GM21367 (cell line): ENCODE results near the gene ADISSP.
A peak's percentile ranks its signal among the peaks of the same experiment; 100 is the strongest.

Source experiments
- ATAC-seq: cut with Tn5 transposase; IDR thresholded peaks from one replicate; pipeline ENCODE4 v1.9.1; 2021; ENCODE audit not compliant: unreplicated experiment

Gene ADISSP

GRCh38 chr20:3782597-3782996 lies 15.0 kb upstream of the ADISSP start:
- ATAC-seq = no peak

DNA sequence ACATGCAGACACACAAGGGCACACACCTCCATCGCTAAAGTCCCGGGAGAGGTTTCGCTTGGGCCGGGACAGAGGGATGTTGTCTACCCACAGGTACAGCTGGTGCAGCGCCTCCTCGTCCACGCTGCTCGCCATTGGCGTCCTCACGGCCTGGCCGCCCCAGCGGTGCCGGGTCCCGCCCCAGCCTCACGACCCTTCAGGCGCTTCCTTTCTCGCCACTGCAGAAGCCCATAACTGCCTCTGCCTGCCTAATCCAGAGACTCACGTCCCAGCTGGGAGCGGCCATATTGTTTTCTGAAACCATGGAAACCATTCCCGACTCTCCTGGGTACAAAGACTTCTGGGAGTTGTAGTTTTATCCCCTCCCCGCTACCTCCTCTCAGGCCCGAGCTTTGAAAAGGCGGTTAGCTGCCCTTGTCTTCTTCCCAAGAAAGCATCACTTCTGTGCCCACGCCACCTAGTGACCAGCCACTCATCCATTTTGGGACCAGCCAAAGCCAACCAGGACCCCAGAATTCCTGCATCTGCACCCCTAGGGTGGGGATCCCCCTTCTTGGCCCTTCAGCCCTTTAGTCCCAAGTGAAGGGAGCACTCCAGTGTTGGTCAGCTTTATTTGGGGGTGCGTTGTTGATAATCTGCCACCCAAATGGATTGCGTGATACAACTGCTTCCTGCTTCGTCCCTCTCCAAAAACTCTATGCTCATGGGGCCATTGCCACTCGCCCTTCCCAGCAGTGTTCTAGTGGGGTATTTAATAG lies 13.8 kb upstream of the ADISSP start, which contains the start of gene SPEF1:
Gene SPEF1 (minus strand): TSS at position 296 of the 758 bp plus-strand sequence. CDS start 161 bp downstream, at position 135.
- no peak for ATAC-seq

- ATAC-seq = no peak
These were observed 11.4 kb upstream of the ADISSP start for GRCh38 chr20:3778976-3779375.

GRCh38 chr20:3777716-3778629 lies 10.4 kb upstream of the ADISSP start:
- no peak for ATAC-seq

DNA sequence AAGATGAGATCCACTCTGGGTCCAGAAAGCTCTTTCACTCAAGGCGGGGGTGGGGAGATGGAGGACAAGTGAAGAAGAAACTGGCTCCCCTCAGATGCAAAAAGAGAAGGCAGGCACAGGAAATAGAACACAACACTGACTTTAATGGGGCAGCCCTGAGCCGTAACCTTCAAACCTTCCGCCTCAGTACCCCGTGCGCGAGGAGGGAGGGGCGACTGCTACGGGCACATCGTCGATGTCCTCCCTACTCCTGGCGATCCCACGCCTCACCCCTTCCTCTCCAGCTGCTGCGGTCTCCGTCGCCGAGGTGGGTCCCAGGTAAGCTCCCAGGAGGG lies 9.8 kb upstream of the ADISSP start:
- no peak for ATAC-seq

DNA sequence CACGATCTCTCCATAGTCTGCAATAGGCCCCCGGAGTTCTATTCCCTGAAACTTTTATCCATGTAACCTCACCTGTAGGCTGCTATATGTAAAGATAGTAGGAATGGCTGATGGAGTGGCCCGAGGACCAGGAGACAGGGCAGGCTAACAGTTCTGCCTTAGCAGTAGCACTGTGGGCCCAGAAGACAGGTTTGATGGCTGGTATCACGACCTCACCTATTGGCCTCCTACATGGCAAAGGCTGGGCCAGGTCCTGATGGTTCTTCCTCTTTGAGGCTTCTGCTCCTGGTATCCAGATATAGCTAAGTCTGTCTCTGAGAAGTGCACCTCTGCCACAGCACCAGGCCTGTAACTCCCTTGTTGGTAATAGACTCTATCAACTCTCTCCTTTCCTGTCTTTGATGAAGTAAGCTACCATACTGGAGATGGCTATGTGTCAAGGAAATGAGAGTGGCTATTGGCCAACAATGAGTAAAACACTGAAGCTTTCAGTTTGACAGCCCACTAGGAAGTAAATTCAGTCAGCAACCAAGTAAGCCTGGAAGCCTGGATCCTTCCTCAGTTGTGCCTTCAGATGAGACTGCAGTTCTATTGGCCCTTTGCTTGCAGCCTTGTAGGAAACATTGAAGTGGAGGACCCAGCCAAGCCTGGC lies 8.0 kb upstream of the ADISSP start:
- ATAC-seq = no peak

DNA sequence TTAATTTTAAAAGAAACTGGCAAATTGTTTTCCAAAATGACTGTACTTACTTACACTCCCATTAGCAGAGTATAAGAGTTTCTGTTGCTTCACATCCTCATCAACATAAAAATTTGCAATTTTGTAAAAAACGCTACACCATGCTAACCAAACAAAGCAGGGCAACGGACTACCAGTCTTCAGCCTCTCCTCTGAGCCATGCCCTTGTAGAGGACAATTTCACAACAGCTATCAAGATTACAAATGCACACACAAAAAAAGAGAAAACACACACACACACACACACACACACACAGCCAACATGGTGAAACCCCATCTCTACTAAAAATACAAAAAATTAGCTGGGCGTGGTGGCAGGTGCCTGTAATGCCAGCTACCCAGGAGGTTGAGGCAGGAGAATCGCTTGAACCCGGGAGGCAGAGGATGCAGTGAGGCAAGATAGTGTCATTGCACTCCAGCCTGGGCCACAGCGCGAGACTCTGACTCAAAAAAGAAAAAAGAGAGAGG lies 4.1 kb upstream of the ADISSP start:
- ATAC-seq = no peak

DNA sequence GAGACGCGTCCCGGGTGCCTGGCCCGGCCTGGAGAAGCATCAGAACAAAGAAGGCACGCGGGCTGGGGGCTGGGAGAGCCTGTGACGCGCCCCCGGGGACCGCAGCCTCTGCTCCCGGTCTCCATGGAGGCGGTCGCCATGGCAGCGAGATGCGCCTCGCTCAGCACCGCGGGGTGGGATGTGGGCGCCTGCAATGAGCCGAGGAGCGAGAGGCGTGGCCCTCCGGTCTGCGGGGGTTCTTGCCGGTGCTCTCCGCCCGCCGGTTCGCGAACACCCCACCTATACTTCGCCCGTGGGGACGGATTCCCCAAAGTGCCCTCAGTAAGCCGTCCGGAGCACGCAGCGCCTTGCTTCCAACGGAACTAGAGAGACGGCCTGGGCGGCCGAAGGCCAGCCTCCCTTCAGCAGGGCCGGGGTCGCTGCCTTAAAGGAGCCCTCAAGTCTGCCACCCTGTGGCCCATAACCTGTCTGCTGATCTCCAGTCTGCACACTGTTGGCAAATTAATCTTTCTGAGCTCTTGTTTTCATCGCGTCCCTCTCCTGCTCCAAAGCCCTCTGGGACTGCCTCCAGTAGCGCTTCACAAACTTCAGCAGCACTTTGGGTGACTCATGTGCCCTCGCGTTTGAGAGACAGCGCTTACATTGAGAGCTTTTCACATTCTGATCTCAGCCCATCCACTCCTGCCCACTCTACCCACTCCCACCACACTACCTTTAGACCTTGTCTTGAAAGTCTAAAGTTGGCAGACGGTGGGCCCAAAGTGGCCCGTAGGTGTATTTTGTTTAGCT lies 983 bp upstream of the ADISSP start:
- ATAC-seq = peak; percentile 31

DNA sequence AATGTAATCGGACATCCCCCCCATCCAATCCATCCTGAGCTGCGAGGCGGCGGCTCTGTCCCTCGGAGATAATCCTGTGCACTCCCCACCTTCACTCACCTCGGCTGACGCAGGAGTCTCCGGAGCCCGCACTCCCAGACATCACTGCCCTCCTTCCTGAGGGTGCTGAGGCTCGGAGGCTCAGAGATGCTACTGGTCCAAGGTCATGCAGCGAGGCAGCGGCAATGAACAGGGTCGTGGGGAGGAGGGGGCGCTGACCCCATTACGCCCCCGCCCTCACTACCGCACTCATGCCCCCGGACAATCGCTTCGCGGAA lies 485 bp downstream of the ADISSP start:
- ATAC-seq = no peak

GRCh38 chr20:3766422-3767109 lies 987 bp downstream of the ADISSP start:
- ATAC-seq = no peak

DNA sequence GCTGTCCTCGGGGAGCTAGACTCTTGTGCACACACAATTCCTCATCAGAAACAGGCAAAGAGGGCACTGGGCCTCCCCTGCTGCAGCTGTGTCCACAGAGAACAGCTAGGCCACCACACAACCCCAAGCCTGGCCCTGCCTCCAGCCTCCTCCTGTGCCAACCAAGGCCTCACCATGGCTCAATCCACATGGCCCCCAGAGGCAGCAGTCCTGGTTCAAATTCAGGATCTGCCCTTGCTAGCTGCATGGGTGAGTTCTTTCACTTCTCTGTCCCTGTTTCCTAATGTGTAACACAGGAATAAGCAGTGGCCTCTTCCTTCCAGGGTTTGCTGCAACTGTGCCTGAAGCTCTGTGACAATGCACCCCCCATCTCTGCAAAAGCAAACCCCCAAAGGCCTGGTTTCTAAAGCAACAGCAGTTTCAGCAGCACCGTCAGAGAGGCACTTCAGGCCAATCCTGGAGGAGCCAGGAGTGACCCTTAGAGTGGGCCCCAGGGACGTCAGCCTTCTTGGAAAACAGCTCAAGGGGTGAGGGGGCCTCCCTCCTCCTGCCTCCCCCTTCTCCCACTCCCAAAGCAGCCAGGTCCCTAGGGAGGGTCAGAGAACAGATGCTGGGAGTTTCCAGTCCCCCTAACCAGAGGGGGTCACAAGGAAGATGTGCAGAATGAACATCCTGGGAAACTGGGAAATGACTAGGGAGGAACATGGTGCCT lies 2.2 kb downstream of the ADISSP start:
- no peak for ATAC-seq

DNA sequence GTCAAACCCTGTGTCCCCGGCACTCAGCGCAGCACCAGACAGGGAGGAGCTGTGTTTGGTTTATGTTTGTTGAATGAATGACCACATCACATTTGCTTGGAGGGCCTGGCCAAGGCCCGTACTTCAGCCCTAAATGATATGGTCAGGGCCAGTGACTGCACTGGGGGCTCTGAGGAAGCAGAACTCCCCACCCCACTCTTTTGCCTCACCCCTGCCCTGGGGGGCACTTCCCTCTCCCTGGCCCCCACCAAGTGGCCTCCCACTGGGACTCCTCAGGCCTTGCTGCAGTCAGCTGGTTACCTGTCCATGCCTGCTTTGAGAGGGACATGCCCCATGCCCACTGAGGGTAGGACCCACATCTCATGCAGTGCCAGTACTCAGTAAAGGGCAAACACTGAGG lies 2.9 kb downstream of the ADISSP start:
- no peak for ATAC-seq

DNA sequence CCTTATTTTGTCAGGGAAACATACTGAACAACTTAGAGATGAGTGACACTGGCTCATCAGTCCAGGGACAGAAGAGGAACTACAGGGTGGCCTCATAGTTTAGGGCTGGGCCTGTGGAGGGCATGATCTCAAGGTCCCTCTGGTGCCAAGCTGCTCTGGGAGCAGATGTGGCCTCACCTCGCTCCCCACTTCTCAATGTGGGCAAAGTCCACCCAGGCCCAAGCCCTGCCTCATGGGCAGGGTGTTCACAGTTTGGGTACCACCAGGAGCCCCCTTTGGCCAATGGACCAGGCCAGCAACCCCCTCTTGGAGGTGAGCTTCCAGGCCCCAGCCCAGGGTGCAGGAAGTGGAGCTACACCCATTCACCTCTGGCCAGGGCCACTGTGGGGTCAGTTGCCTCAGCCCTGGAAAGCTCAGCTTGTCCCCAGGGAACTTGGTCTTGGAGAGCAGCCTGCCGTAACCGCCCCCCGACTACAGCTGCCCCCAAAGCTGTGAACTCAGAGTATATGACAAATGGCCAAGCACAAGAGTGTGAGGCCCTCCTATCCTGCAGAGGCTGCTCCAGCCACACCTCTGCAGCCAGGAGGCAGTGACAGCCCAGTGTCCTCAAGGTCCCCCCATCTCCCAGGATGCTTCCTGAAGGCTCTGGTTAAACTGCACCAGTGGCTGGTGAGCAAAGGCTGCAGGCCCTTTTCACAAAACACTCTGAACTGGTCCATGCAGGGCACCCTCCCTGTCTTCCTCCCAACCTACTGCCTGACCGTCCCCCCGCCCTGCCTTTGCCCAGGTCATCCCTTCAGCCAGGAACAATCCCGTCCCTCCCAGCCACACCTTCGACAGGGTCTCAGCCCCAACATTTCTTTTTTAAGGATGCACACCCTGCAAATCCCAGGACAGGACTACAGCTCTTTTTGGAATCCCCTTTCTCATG lies 3.6 kb downstream of the ADISSP start:
- no peak for ATAC-seq

DNA sequence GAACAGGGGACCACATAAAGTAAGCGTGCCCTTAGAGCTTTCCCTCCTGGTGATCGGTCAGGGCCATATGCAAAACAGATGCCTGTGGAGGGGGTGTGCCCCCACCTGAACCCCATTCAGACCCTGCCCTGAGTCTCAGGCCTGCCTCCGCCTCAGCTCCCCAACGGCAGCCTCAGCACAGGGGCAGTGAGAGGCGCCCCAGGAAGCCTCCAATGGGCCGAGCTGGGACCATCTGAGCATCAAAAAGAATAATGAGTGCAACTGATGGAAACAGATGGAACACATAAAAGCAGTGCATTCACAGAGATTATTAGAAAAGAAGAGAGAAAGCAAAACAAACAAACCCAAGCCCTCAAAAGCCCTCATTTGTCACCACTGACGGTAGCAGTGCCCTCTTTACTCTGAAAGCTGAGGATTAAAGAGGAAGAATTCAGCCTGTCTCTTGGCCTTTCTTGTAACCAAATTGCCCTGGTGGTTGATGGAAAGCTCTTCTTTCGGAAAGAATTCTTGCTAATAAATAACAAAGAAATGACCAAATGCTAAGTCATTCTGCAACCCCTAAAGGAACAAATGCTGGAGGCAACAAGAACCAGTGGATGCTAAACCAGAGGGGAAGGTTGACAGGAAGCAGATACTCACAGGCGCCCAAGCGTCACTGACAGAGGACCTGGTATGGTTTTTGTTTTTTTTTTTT lies 6.8 kb downstream of the ADISSP start:
- no peak for ATAC-seq

- ATAC-seq = no peak
These were observed 7.7 kb downstream of the ADISSP start for GRCh38 chr20:3759884-3760283.

DNA sequence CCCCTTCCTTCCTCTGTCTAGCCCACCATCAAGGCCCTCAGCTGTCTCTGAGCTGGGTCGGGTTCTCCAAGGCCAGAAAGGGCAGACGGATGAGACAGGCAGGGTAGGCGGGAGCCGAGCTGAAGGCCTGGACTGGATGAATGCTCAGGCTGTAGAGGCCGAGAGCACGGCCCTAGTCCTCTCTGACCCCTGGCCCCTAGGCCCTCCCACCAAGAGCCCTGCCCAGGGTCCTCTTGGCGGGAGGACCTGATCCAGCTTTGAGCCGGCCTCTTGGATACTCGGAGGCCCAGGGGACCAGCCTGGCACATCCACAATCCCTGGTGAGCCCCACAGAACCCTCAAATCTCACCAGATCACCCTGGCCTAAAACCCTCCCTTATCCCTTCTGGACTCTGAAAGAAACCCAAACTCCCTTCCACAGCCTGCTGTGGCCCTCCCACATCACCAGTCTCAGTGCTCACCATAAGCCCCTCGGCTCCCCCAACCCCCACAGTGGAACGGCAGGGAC lies 8.2 kb downstream of the ADISSP start:
- no peak for ATAC-seq

DNA sequence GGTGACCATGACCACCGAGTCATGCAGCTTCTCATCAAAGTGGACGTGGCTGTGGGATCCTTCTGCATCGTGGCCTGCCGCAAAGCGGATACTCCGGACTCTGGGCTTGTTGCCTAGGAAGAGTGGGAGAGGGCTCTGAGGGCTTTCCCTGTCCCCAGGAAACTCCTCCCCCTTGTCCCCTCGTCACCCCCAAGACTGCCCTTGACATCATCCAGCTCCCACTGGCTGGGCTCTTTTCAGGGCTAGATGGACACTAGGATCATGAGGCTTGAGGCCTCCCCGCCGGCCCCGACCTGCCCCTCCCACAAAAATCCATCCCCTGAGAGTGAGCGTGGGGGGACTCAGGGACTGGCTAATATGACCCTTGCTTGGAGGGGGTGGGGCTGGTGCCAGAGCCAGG lies 9.0 kb downstream of the ADISSP start:
- no peak for ATAC-seq

DNA sequence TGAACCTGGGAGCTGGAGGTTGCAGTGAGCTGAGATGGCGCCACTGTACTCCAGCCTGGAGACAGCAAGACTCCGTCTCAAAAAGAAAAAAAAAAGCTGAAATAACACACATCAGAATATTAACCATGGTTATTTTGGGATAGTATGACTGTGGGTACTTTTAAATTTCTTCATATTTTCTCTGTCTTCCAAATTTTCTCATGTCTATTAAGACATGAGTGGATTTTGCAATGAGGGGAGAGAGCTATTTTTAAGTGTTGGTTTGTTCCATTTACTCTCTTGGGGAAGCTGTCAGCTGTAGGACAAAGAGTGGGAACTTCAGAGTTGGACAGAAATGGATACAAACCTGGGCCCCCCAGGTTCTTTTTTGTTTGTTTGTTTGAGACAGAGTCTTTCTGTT lies 10.3 kb downstream of the ADISSP start:
- ATAC-seq = no peak
